H9 (cell line): Measurements from ENCODE around the gene FERMT2. TPM values are rescaled to one million over a fixed set of nuclear protein-coding genes. Genes with fewer than 3 reads are reported as not detected.
A peak's percentile ranks its signal among the peaks of the same experiment; 100 is the strongest.

Source experiments
- DNase-seq: peaks from one replicate; pipeline ENCODE4 v3.0.0-alpha.2; 2017
- H2AFZ ChIP-seq: one replicate; pipeline ENCODE4 v1.6.1; 2013; ENCODE audit warnings: mild to moderate bottlenecking, low read length, control low read depth, moderate library complexity
- H2AK5ac ChIP-seq: 2 replicates; pipeline ENCODE4 v1.6.1; 2013; ENCODE audit warnings: low read length, control low read depth, mixed read lengths; ENCODE audit not compliant: insufficient read length
- H2BK120ac ChIP-seq: one replicate; pipeline ENCODE4 v1.6.1; 2013; ENCODE audit warnings: low read depth, mild to moderate bottlenecking, low read length, control low read depth, inconsistent platforms; ENCODE audit not compliant: poor library complexity, severe bottlenecking
- H2BK12ac ChIP-seq: 2 replicates; pipeline ENCODE4 v1.6.1; 2013; ENCODE audit warnings: low read length, control low read depth, mixed read lengths, low read depth; ENCODE audit not compliant: insufficient read length
- H2BK15ac ChIP-seq: 2 replicates; pipeline ENCODE4 v1.6.1; 2013; ENCODE audit warnings: low read depth, low read length, control low read depth
- H2BK20ac ChIP-seq: one replicate; pipeline ENCODE4 v1.6.1; 2013; ENCODE audit warnings: low read depth, mild to moderate bottlenecking, low read length, control low read depth, inconsistent platforms; ENCODE audit not compliant: poor library complexity, severe bottlenecking
- H2BK5ac ChIP-seq: 2 replicates; pipeline ENCODE4 v1.6.1; 2013; ENCODE audit warnings: low read length, control low read depth, mixed read lengths; ENCODE audit not compliant: insufficient read length
- H3K14ac ChIP-seq: 2 replicates; pipeline ENCODE4 v1.6.1; 2013; ENCODE audit warnings: low read length, control low read depth; ENCODE audit not compliant: insufficient read depth
- H3K18ac ChIP-seq: 2 replicates; pipeline ENCODE4 v1.6.1; 2013; ENCODE audit warnings: low read depth, mild to moderate bottlenecking, mixed read lengths, low read length, control low read depth; ENCODE audit not compliant: insufficient read length
- H3K23ac ChIP-seq: 2 replicates; pipeline ENCODE4 v1.6.1; 2013; ENCODE audit warnings: low read length, control low read depth, mixed read lengths, low read depth; ENCODE audit not compliant: insufficient read length
- H3K23me2 ChIP-seq: 2 replicates; pipeline ENCODE4 v1.6.1; 2013; ENCODE audit warnings: low read depth, mild to moderate bottlenecking, mixed read lengths, low read length, control low read depth; ENCODE audit not compliant: insufficient read length, poor library complexity, severe bottlenecking
- H3K27ac ChIP-seq: 2 replicates; pipeline ENCODE4 v1.5.1; 2013; ENCODE audit warnings: low read length, control low read depth, mixed read lengths, low read depth; ENCODE audit not compliant: insufficient read length
- H3K27me3 ChIP-seq: 2 replicates; pipeline ENCODE4 v1.6.1; 2013; ENCODE audit warnings: low read length, control low read depth, inconsistent platforms; ENCODE audit not compliant: insufficient read depth
- H3K4ac ChIP-seq: 2 replicates; pipeline ENCODE4 v1.6.1; 2013; ENCODE audit warnings: low read depth, mild to moderate bottlenecking, control low read depth, inconsistent platforms, low read length, moderate library complexity
- H3K4me1 ChIP-seq: 2 replicates; pipeline ENCODE4 v1.6.1; 2013; ENCODE audit warnings: low read length, control low read depth, inconsistent platforms; ENCODE audit not compliant: insufficient read depth
- H3K4me2 ChIP-seq: 2 replicates; pipeline ENCODE4 v1.6.1; 2013; ENCODE audit warnings: low read length, control low read depth, mixed read lengths; ENCODE audit not compliant: insufficient read length, insufficient read depth
- H3K56ac ChIP-seq: 2 replicates; pipeline ENCODE4 v1.6.1; 2013; ENCODE audit warnings: low read depth, mild to moderate bottlenecking, mixed read lengths, low read length, control low read depth; ENCODE audit not compliant: insufficient read length
- H3K79me1 ChIP-seq: 2 replicates; pipeline ENCODE4 v1.6.1; 2013; ENCODE audit warnings: low read depth, mild to moderate bottlenecking, moderate library complexity, low read length, control low read depth, inconsistent platforms; ENCODE audit not compliant: insufficient read depth, poor library complexity, severe bottlenecking
- H3K79me2 ChIP-seq: 2 replicates; pipeline ENCODE4 v1.6.1; 2013; ENCODE audit warnings: low read length, control low read depth, inconsistent platforms; ENCODE audit not compliant: insufficient read depth
- H3K9ac ChIP-seq: 2 replicates; pipeline ENCODE4 v1.6.1; 2013; ENCODE audit warnings: low read length, control low read depth, mixed read lengths; ENCODE audit not compliant: insufficient read length; ENCODE audit errors: extremely low read depth
- H3K9me3 ChIP-seq: one replicate; pipeline ENCODE4 v1.6.1; 2013; ENCODE audit warnings: low read depth, low read length, inconsistent platforms; ENCODE audit not compliant: control insufficient read depth
- H3T11ph ChIP-seq: one replicate; pipeline ENCODE4 v1.6.1; 2013; ENCODE audit warnings: mild to moderate bottlenecking, low read length, control low read depth, inconsistent platforms
- H4K20me1 ChIP-seq: one replicate; pipeline ENCODE4 v1.6.1; 2013; ENCODE audit not compliant: control insufficient read depth, insufficient read length, insufficient read depth
- H4K5ac ChIP-seq: 2 replicates; pipeline ENCODE4 v1.6.1; 2013; ENCODE audit warnings: low read depth, mild to moderate bottlenecking, mixed read lengths, low read length, control low read depth; ENCODE audit not compliant: insufficient read length
- H4K8ac ChIP-seq: replicated peaks from 2 replicates; pipeline ENCODE4 v1.6.1; 2013; ENCODE audit warnings: low read length, control low read depth, mixed read lengths, low read depth; ENCODE audit not compliant: insufficient read length
- H4K91ac ChIP-seq: 2 replicates; pipeline ENCODE4 v1.6.1; 2013; ENCODE audit warnings: low read depth, mild to moderate bottlenecking, moderate library complexity, mixed read lengths, low read length, control low read depth; ENCODE audit not compliant: insufficient read length
- H3K27ac Mint-ChIP-seq, 3 experiments: 2 replicates in 2 of 3; 3 replicates in 1 of 3; pipeline ENCODE4 v1.8.0; 2020 to 2021; ENCODE audit warnings: mixed read lengths in 3 of 3, mild to moderate bottlenecking in 1 of 3, moderate library complexity in 1 of 3
- H3K27me3 Mint-ChIP-seq: 2 replicates; pipeline ENCODE4 v1.8.0; 2021; ENCODE audit warnings: low read depth, mild to moderate bottlenecking, moderate library complexity, mixed read lengths
- H3K36me3 Mint-ChIP-seq, 3 experiments: 2 replicates in 2 of 3; 3 replicates in 1 of 3; pipeline ENCODE4 v1.8.0; 2020 to 2021; ENCODE audit warnings: low read depth in 3 of 3, mixed read lengths in 3 of 3; ENCODE audit not compliant: insufficient read depth in 1 of 3
- H3K4me1 Mint-ChIP-seq, 2 experiments: 2 replicates each; pipeline ENCODE4 v1.8.0; 2020; ENCODE audit warnings: mixed read lengths in 2 of 2
- H3K4me3 Mint-ChIP-seq, 2 experiments: 2 replicates in 1 of 2; 3 replicates in 1 of 2; pipeline ENCODE4 v1.8.0; 2020 to 2021; ENCODE audit warnings: mild to moderate bottlenecking in 2 of 2, mixed read lengths in 2 of 2, moderate library complexity in 1 of 2
- H3K9me3 Mint-ChIP-seq, 2 experiments: 2 replicates in 1 of 2; 3 replicates in 1 of 2; pipeline ENCODE4 v1.8.0; 2020; ENCODE audit warnings: mild to moderate bottlenecking in 2 of 2, mixed read lengths in 2 of 2, moderate library complexity in 1 of 2
- CTCF ChIP-seq: fragments of 200-600 bp; sonication (generic); conservative IDR thresholded peaks from 3 replicates; pipeline ENCODE4 v1.8.0; 2021; ENCODE audit warnings: antibody characterized with exemption, mild to moderate bottlenecking
- WGBS: extraction: QIAGEN DNeasy Blood & Tissue Kit; methylation state at CpG from one replicate; pipeline ENCODE4 v1.1.7; 2013; ENCODE audit warnings: missing lambda C conversion rate, low lambda C conversion rate, mixed read lengths; ENCODE audit not compliant: insufficient read length; ENCODE audit errors: extremely low coverage; 5-methylcytosine and 5-hydroxymethylcytosine counted together
- total RNA-seq: library from RNA; stranded (reverse); gene quantifications from 2 replicates; pipeline ENCODE4 v1.2.1, GENCODE V29; 2021

The FERMT2 gene
- total RNA-seq, 1 experiment from 2014 or later = 128 TPM

GRCh38 chr14:52852810-52853521 lies 97.9 kb downstream of the FERMT2 start:
- Histone ChIP-seq H3K9me3 (no peaks in the 10 kb centered on the region), H3K23ac (no peak overlapping the region), H4K20me1 (no peaks in the 10 kb centered on the region), H4K5ac (no peak overlapping the region), H4K91ac (no peak overlapping the region), H2BK15ac (no peak overlapping the region), H4K8ac (no peak overlapping the region), H2BK5ac (no peak overlapping the region), H2BK20ac (no peak overlapping the region), H3K4me1 (peaks cover 4% of the 10 kb centered on the region; the same call in 1 of the 2 replicates), H3K4me2 (no peak overlapping the region), H2AK5ac (no peak overlapping the region), H2BK120ac (no peak overlapping the region), H3K14ac (no peak overlapping the region), H3K56ac (no peak overlapping the region), H3K4ac (no peak overlapping the region), H3K23me2 (no peaks in the 10 kb centered on the region), H3K79me2 (no peaks in the 10 kb centered on the region), H3K9ac (no peak overlapping the region), H3K27ac (peak overlapping the region; percentile 2), H3K27me3 (no peaks in the 10 kb centered on the region), H2AFZ (no peak overlapping the region), H2BK12ac (no peak overlapping the region), H3K18ac (no peak overlapping the region), H3K79me1 (no peaks in the 10 kb centered on the region), H3T11ph (no peak overlapping the region)
- TF ChIP-seq CTCF = no peak
- no CpG with 5 or more reads among the region's 2 CpGs for WGBS
- H3K27me3 Mint-ChIP-seq = no peaks in the 10 kb centered on the region
- peaks cover 12% of the 10 kb centered on the region in 2 experiments for H3K4me1 Mint-ChIP-seq
- H3K36me3 Mint-ChIP-seq = peaks cover 2 to 18% (median 18%) of the 10 kb centered on the region in 3 experiments; a peak in 6 of 7 replicates
- H3K27ac Mint-ChIP-seq = peak overlapping the region in 1 of 3 experiments; percentile 22; a peak in 3 of 7 replicates
- no peak for DNase-seq
- no peak overlapping the region for H3K4me3 Mint-ChIP-seq
- H3K9me3 Mint-ChIP-seq = no peaks in the 10 kb centered on the region
